GM12874 (cell line): ENCODE measurements around the gene HOXD10.

Experiments
- CTCF ChIP-seq: IDR thresholded peaks from 2 replicates; pipeline ENCODE4 v1.5.1; 2011; ENCODE audit warnings: low read depth, mild to moderate bottlenecking, control low read depth, low read length, moderate library complexity; ENCODE audit not compliant: insufficient read depth

Gene HOXD10

DNA sequence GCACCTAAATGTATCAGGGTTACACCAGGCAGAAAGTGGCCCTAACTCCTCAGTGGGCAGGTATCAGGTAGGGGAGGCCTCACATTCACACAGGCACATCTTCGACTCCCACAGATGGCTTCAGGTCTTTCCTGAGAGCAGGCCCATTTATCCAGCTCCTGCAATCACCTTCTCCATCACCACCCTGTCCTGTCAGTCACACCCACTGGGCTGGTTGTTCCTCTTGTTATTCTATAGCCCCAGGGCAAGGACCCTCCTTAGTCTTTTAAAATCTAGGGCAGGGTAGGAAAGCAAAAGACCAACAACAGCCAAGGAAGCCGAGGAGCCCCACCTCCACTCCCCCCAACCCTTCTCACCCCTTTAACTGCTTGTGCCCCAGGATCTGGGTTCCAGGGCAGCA, 25.7 kb downstream of the HOXD10 start:
- TF ChIP-seq CTCF: no peak

- TF ChIP-seq CTCF: no peak
Measured at GRCh38 chr2:176145085-176145969, 28.7 kb downstream of the HOXD10 start.

GRCh38 chr2:176146101-176146500, 29.5 kb downstream of the HOXD10 start:
- no peak for TF ChIP-seq CTCF

- no peak for TF ChIP-seq CTCF
Measured at GRCh38 chr2:176146645-176147044, 30.1 kb downstream of the HOXD10 start.

- no peak for TF ChIP-seq CTCF
Measured at GRCh38 chr2:176147210-176147799, 30.7 kb downstream of the HOXD10 start.

DNA sequence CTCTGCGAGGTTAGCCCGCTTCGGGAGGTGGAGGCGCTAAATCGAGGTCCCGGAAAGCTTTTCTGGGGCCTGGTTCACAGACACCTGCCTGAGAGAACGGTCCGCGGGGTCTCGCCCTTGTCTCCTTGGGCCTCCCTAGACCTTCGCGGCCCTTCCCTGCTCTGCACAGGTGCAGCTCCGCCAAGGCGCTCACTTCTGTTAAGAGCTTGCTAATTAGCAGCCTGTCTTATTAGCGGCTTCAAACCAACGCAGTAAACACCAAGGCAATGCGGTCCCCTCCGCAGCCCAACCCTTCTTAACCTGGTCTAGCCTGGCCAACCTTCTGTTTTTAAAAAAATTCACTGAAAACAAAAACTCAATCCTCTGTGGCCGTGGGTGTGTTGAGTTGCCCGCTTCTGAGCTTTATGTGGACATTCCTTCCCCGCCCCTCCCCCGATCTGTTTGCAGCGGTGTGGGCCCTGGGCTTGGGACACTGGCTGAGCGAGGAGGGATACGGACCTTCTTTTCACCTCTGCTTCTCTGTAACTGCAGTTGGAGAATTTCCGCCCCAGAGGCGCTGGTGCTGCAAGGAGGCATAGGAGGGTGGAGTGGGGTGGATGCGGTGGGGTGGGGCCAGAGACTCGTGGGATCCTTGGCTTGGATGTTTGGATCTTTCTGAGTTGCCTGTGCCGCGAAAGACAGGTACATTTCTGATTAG, 31.4 kb downstream of the HOXD10 start:
- no peak for TF ChIP-seq CTCF

GRCh38 chr2:176148751-176149421, 32.3 kb downstream of the HOXD10 start:
- TF ChIP-seq CTCF: no peak
